Naive thymus-derived CD8-positive, alpha-beta T cell (primary cell): ENCODE measurements around the gene TNS3. TPM values are rescaled to one million over a fixed set of nuclear protein-coding genes. Genes with fewer than 3 reads are reported as not detected.

Experiments used
- ATAC-seq, 2 donors: fragments of 150-1000 bp; cut with Tn5 transposase in 1 of 2; sonication (Bioruptor Pico), chemical (Tn5 transposase) in 1 of 2; 1 replicate in 1 of 2; 2 replicates in 1 of 2; pipeline ENCODE4 v1.10.0; 2021; ENCODE audit warnings: mild to moderate bottlenecking in 2 of 2, moderate library complexity in 2 of 2
- POLR2A ChIA-PET: fragments of 350-600 bp; sonication (Branson Sonifier 250); formaldehyde crosslinking; loops from one replicate; lab custom pipeline; 2021; ENCODE audit warnings: antibody characterized with exemption; lab: Charles Lee
- DNase-seq, 10 donors: peaks; one replicate each; pipeline versions ENCODE4 v3.0.0 to v3.0.0-alpha.2; 2020 to 2022
- H3K27ac Mint-ChIP-seq, 10 donors: one replicate each; pipeline ENCODE4 v1.8.0; 2020 to 2022; ENCODE audit warnings: mild to moderate bottlenecking in 10 of 10, mixed read lengths in 10 of 10, moderate library complexity in 4 of 10, inconsistent platforms in 1 of 10
- H3K27me3 Mint-ChIP-seq, 5 donors: one replicate each; pipeline ENCODE4 v1.8.0; 2021 to 2022; ENCODE audit warnings: mixed read lengths in 5 of 5
- H3K36me3 Mint-ChIP-seq, 3 donors: one replicate each; pipeline ENCODE4 v1.8.0; 2020 to 2022; ENCODE audit warnings: mixed read lengths in 3 of 3, mild to moderate bottlenecking in 2 of 3, inconsistent platforms in 1 of 3
- H3K4me1 Mint-ChIP-seq, 4 donors: one replicate each; pipeline ENCODE4 v1.8.0; 2021 to 2022; ENCODE audit warnings: mixed read lengths in 4 of 4
- H3K4me3 Mint-ChIP-seq, 10 donors: one replicate each; pipeline ENCODE4 v1.8.0; 2020 to 2022; ENCODE audit warnings: mild to moderate bottlenecking in 10 of 10, mixed read lengths in 10 of 10, moderate library complexity in 6 of 10, inconsistent platforms in 1 of 10
- H3K9me3 Mint-ChIP-seq, 9 donors: one replicate each; pipeline ENCODE4 v1.8.0; 2020 to 2022; ENCODE audit warnings: mixed read lengths in 9 of 9, mild to moderate bottlenecking in 3 of 9, inconsistent platforms in 1 of 9, moderate library complexity in 1 of 9
- polyA plus RNA-seq, 3 donors: library from polyadenylated mRNA; unstranded; fragments of 300-500 nt; fragmentation: Illumina TruSeq; gene quantifications; one replicate each; pipeline ENCODE4 v1.2.3, GENCODE V29; 2021
- total RNA-seq, 8 experiments: library from RNA in 2 of 8; stranded (reverse) in 2 of 8; gene quantifications; one replicate each; pipeline ENCODE4 v1.2.3 and lab custom pipeline; 2021 to 2026

The TNS3 gene
- total and polyA plus RNA-seq, 5 experiments from 2014 or later = 1.2 to 1.6 TPM; not detected in 3

- no peak for DNase-seq
Observed at GRCh38 chr7:47300472-47301104, 281.3 kb downstream of the TNS3 start.

GRCh38 chr7:47299496-47299895, 282.4 kb downstream of the TNS3 start:
- Mint-ChIP-seq H3K27me3 (peaks cover 0 to 4% (median 0%) of the 10 kb centered on the region in 5 donors), H3K4me3 (no peak overlapping the region), H3K27ac (no peak overlapping the region), H3K36me3 (no peaks in the 10 kb centered on the region), H3K9me3 (no peaks in the 10 kb centered on the region), H3K4me1 (no peaks in the 10 kb centered on the region)
- POLR2A ChIA-PET = no interaction called here
- DNase-seq (no peak), ATAC-seq (no peak)

More at GRCh38 chr7:47300472-47301104, 281.3 kb downstream of the TNS3 start:
- Mint-ChIP-seq H3K4me1 (no peaks in the 10 kb centered on the region), H3K4me3 (no peak overlapping the region), H3K9me3 (no peaks in the 10 kb centered on the region), H3K36me3 (no peaks in the 10 kb centered on the region), H3K27ac (no peak overlapping the region), H3K27me3 (peaks cover 0 to 4% (median 0%) of the 10 kb centered on the region in 5 donors)
- POLR2A ChIA-PET = interaction anchor here (0.7 kb wide), 1 partner anchor 653 kb away, joined by 3 read pairs; no protein-coding TSS in a partner anchor
- no peak for ATAC-seq

GRCh38 chr7:47298636-47299035, 283.3 kb downstream of the TNS3 start:
- DNase-seq = no peak
- Mint-ChIP-seq H3K27ac (no peak overlapping the region), H3K36me3 (no peaks in the 10 kb centered on the region), H3K4me1 (no peaks in the 10 kb centered on the region), H3K27me3 (peaks cover 0 to 4% (median 0%) of the 10 kb centered on the region in 5 donors), H3K9me3 (no peaks in the 10 kb centered on the region), H3K4me3 (no peak overlapping the region)
- POLR2A ChIA-PET = no interaction called here
- ATAC-seq = no peak

- POLR2A ChIA-PET = no interaction called here
- ATAC-seq (no peak), DNase-seq (no peak)
- Mint-ChIP-seq H3K9me3 (no peaks in the 10 kb centered on the region), H3K36me3 (no peaks in the 10 kb centered on the region), H3K4me1 (no peaks in the 10 kb centered on the region), H3K4me3 (no peak overlapping the region), H3K27me3 (peaks cover 0 to 4% (median 0%) of the 10 kb centered on the region in 5 donors), H3K27ac (no peak overlapping the region)
Observed at GRCh38 chr7:47297120-47297519, 284.8 kb downstream of the TNS3 start.

GRCh38 chr7:47295606-47296005, 286.3 kb downstream of the TNS3 start:
- POLR2A ChIA-PET = no interaction called here
- Mint-ChIP-seq H3K27ac (no peak overlapping the region), H3K4me1 (no peaks in the 10 kb centered on the region)

GRCh38 chr7:47294556-47295222, 287.2 kb downstream of the TNS3 start:
- no peak overlapping the region for H3K4me3 Mint-ChIP-seq
- POLR2A ChIA-PET = no interaction called here
- no peak overlapping the region for H3K27ac Mint-ChIP-seq
- no peak for ATAC-seq
- no peaks in the 10 kb centered on the region for H3K36me3 Mint-ChIP-seq
- peaks cover 0 to 2% (median 0%) of the 10 kb centered on the region in 9 donors for H3K9me3 Mint-ChIP-seq
- DNase-seq = no peak
- no peaks in the 10 kb centered on the region for H3K27me3 Mint-ChIP-seq
- no peaks in the 10 kb centered on the region for H3K4me1 Mint-ChIP-seq

More at GRCh38 chr7:47295606-47296005, 286.3 kb downstream of the TNS3 start:
- ATAC-seq (no peak), DNase-seq (no peak)
- Mint-ChIP-seq H3K4me3 (no peak overlapping the region), H3K9me3 (peaks cover 0 to 2% (median 0%) of the 10 kb centered on the region in 9 donors), H3K36me3 (no peaks in the 10 kb centered on the region), H3K27me3 (peaks cover 0 to 4% (median 0%) of the 10 kb centered on the region in 5 donors)

GRCh38 chr7:47293884-47294555, 287.9 kb downstream of the TNS3 start:
- H3K27me3 Mint-ChIP-seq = no peaks in the 10 kb centered on the region
- H3K4me1 Mint-ChIP-seq = no peaks in the 10 kb centered on the region
- POLR2A ChIA-PET = no interaction called here
- ATAC-seq (no peak), DNase-seq (no peak)
- H3K27ac Mint-ChIP-seq = no peak overlapping the region
- H3K4me3 Mint-ChIP-seq = no peak overlapping the region
- H3K9me3 Mint-ChIP-seq = peaks cover 0 to 2% (median 0%) of the 10 kb centered on the region in 9 donors
- H3K36me3 Mint-ChIP-seq = no peaks in the 10 kb centered on the region

- H3K4me3 Mint-ChIP-seq = no peak overlapping the region
- H3K4me1 Mint-ChIP-seq = no peaks in the 10 kb centered on the region
- ATAC-seq (no peak), DNase-seq (no peak)
- no peaks in the 10 kb centered on the region for H3K36me3 Mint-ChIP-seq
- POLR2A ChIA-PET = no interaction called here
- H3K27ac Mint-ChIP-seq = no peak overlapping the region
- no peaks in the 10 kb centered on the region for H3K27me3 Mint-ChIP-seq
- H3K9me3 Mint-ChIP-seq = peaks cover 0 to 2% (median 0%) of the 10 kb centered on the region in 9 donors
Observed at GRCh38 chr7:47292832-47293309, 289.0 kb downstream of the TNS3 start.

- no peaks in the 10 kb centered on the region for H3K4me1 Mint-ChIP-seq
- H3K4me3 Mint-ChIP-seq = no peak overlapping the region
- POLR2A ChIA-PET = no interaction called here
- H3K9me3 Mint-ChIP-seq = peaks cover 0 to 2% (median 0%) of the 10 kb centered on the region in 9 donors
- ATAC-seq (no peak), DNase-seq (no peak)
- no peak overlapping the region for H3K27ac Mint-ChIP-seq
- H3K27me3 Mint-ChIP-seq = no peaks in the 10 kb centered on the region
- no peaks in the 10 kb centered on the region for H3K36me3 Mint-ChIP-seq
Observed at GRCh38 chr7:47291461-47292081, 290.3 kb downstream of the TNS3 start.

- Mint-ChIP-seq H3K27ac (no peak overlapping the region), H3K9me3 (peaks cover 0 to 2% (median 0%) of the 10 kb centered on the region in 9 donors), H3K4me3 (no peak overlapping the region), H3K4me1 (no peaks in the 10 kb centered on the region), H3K36me3 (no peaks in the 10 kb centered on the region), H3K27me3 (no peaks in the 10 kb centered on the region)
- DNase-seq (no peak), ATAC-seq (no peak)
- POLR2A ChIA-PET = no interaction called here
Observed at GRCh38 chr7:47290867-47291266, 291.0 kb downstream of the TNS3 start.

GRCh38 chr7:47290466-47290865, 291.4 kb downstream of the TNS3 start:
- H3K27me3 Mint-ChIP-seq = peaks cover 0 to 3% (median 0%) of the 10 kb centered on the region in 5 donors
- no peak overlapping the region for H3K27ac Mint-ChIP-seq
- no peaks in the 10 kb centered on the region for H3K36me3 Mint-ChIP-seq
- ATAC-seq (no peak), DNase-seq (no peak)
- no peaks in the 10 kb centered on the region for H3K4me1 Mint-ChIP-seq
- no peak overlapping the region for H3K4me3 Mint-ChIP-seq
- peaks cover 0 to 5% (median 0%) of the 10 kb centered on the region in 9 donors for H3K9me3 Mint-ChIP-seq
- POLR2A ChIA-PET = no interaction called here

GRCh38 chr7:47288060-47288459, 293.9 kb downstream of the TNS3 start:
- Mint-ChIP-seq H3K27me3 (peaks cover 0 to 3% (median 0%) of the 10 kb centered on the region in 5 donors), H3K4me1 (no peaks in the 10 kb centered on the region)

More at GRCh38 chr7:47288060-47288459, 293.9 kb downstream of the TNS3 start:
- no peaks in the 10 kb centered on the region for H3K36me3 Mint-ChIP-seq
- H3K9me3 Mint-ChIP-seq = peaks cover 0 to 11% (median 0%) of the 10 kb centered on the region in 9 donors
- H3K27ac Mint-ChIP-seq = peak overlapping the region in 1 of 10 donors; percentile 27
- POLR2A ChIA-PET = no interaction called here
- ATAC-seq (no peak), DNase-seq (no peak)
- no peak overlapping the region for H3K4me3 Mint-ChIP-seq
